GM12874 (cell line): ENCODE results near the gene EML4.

ENCODE experiments used
- CTCF ChIP-seq: IDR thresholded peaks from 2 replicates; pipeline ENCODE4 v1.5.1; 2011; ENCODE audit warnings: low read depth, mild to moderate bottlenecking, control low read depth, low read length, moderate library complexity; ENCODE audit not compliant: insufficient read depth

The EML4 gene

GRCh38 chr2:42317486-42317885, 148.3 kb downstream of the EML4 start:
- no peak for TF ChIP-seq CTCF

- TF ChIP-seq CTCF: no peak
Observed at GRCh38 chr2:42317945-42318344, 148.8 kb downstream of the EML4 start.

DNA sequence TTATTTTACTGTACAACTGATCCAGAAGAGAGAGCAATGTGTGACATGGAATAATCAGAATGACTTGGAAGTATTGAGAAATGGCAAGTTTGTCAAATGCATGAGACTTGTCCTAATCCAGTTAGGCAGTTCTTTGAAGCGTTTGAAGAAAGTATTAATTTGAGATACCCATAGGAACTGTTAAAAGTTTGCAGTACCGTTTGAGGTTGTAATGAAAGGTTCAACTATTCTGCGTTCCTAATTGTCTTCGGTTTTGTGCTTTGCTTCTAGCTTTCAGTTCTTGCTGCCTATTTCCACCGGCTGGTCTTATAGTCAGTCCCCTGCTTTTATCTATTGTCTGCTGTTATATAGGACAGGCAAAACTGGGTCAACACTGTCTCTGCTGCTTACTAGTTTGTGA, 150.1 kb downstream of the EML4 start:
- no peak for TF ChIP-seq CTCF

DNA sequence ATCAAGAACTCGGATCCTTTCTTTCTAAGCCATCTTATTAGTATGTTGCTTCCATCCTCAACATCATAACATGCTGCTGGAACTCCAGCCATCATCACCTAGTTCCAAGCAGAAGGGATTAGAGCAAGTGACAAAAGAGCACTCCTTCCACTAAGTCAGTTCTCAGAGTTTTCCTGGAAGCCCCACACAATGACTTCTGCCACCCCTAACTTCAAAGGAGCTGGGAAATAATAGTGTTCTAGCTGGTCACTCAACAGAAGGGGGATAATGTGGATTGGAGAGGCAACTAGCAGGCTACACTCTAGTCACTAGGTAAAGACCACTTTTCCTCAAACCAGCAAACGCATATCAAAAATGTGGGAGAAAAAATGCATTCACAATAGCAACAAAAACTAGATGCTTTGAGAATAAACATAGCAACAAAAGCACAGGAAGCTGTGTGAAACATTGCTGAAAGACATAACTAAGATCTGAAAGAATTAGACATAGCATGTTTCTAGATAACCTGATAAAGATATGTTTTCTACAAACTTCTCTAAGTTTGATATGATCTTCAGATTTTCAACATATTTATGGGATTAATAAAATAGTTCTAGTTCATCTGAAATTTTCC, 152.4 kb downstream of the EML4 start:
- no peak for TF ChIP-seq CTCF

- no peak for TF ChIP-seq CTCF
Observed at GRCh38 chr2:42324244-42324643, 155.1 kb downstream of the EML4 start.

DNA sequence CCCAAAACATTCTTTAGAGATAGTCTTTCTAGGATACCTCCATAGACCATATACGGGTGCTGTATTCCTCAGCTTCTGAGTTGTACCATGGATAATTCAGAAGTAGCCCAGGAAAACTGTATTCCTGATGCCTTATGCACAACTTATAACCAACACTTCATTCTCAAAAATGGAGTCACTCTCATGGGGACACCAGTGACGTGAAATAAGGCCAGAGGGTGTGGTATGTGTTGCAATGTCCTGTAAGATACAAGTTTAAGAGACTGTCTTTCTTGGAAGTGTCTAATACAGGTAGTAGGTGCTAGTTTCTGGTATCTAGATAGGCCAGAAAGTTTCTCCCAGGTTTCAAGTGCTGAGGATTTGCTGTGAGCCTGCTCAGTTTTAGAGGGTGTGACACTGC, 155.8 kb downstream of the EML4 start:
- no peak for TF ChIP-seq CTCF

GRCh38 chr2:42325609-42326008, 156.5 kb downstream of the EML4 start:
- TF ChIP-seq CTCF: no peak
